ENCODE measurements around the gene MYOCD.

DNA sequence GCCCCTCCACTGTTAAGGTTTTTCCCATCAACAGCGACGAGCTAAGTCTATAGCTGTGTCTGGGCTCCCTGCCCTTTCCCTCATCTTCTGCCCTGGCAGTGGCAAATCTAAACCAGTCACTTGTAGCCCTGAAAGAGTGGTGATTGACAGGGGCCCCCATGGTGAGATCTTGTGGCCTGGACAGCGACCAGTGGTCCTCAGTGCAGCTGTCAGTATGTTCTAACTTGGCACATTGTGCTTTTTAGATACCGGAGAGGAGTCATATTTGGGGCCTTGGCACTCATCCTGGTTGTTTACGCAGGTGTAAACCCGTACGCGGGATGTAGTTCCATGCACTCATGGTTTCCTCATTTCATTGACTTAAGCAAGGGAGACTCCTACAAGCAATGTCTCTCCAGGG is 66.1 kb downstream of the MYOCD start:
- TF ChIP-seq, protein P1, sequence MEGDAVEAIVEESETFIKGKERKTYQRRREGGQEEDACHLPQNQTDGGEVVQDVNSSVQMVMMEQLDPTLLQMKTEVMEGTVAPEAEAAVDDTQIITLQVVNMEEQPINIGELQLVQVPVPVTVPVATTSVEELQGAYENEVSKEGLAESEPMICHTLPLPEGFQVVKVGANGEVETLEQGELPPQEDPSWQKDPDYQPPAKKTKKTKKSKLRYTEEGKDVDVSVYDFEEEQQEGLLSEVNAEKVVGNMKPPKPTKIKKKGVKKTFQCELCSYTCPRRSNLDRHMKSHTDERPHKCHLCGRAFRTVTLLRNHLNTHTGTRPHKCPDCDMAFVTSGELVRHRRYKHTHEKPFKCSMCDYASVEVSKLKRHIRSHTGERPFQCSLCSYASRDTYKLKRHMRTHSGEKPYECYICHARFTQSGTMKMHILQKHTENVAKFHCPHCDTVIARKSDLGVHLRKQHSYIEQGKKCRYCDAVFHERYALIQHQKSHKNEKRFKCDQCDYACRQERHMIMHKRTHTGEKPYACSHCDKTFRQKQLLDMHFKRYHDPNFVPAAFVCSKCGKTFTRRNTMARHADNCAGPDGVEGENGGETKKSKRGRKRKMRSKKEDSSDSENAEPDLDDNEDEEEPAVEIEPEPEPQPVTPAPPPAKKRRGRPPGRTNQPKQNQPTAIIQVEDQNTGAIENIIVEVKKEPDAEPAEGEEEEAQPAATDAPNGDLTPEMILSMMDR (IDR thresholded peaks at IDR 0.05; ENCODE audit: low read depth, low read length, missing input control), result no peak
- TF ChIP-seq, protein P2, sequence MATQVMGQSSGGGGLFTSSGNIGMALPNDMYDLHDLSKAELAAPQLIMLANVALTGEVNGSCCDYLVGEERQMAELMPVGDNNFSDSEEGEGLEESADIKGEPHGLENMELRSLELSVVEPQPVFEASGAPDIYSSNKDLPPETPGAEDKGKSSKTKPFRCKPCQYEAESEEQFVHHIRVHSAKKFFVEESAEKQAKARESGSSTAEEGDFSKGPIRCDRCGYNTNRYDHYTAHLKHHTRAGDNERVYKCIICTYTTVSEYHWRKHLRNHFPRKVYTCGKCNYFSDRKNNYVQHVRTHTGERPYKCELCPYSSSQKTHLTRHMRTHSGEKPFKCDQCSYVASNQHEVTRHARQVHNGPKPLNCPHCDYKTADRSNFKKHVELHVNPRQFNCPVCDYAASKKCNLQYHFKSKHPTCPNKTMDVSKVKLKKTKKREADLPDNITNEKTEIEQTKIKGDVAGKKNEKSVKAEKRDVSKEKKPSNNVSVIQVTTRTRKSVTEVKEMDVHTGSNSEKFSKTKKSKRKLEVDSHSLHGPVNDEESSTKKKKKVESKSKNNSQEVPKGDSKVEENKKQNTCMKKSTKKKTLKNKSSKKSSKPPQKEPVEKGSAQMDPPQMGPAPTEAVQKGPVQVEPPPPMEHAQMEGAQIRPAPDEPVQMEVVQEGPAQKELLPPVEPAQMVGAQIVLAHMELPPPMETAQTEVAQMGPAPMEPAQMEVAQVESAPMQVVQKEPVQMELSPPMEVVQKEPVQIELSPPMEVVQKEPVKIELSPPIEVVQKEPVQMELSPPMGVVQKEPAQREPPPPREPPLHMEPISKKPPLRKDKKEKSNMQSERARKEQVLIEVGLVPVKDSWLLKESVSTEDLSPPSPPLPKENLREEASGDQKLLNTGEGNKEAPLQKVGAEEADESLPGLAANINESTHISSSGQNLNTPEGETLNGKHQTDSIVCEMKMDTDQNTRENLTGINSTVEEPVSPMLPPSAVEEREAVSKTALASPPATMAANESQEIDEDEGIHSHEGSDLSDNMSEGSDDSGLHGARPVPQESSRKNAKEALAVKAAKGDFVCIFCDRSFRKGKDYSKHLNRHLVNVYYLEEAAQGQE (IDR thresholded peaks at IDR 0.05), result no peak
- TF ChIP-seq ZBTB33 (IDR thresholded peaks at IDR 0.05), result no peak
- TF ChIP-seq FOXA1 (IDR thresholded peaks at IDR 0.05), result no peak
- no peak for TF ChIP-seq EGR1 (IDR thresholded peaks at IDR 0.05; ENCODE audit: low read depth in 2 of 2)
- no peak for TF ChIP-seq TAF1 (conservative IDR thresholded peaks at IDR 0.05)
- no peak for TF ChIP-seq NR2F2 (IDR thresholded peaks at IDR 0.05)
